Activated gamma-delta T cell (primary cell): Measurements from ENCODE around the gene UNC5C.

Source experiments
- DNase-seq: peaks from one replicate; lab custom pipeline; 2025; lab: John Stamatoyannopoulos, UW

UNC5C gene

GRCh38 chr4:95402299-95402698 lies 146.5 kb downstream of the UNC5C start:
- DNase-seq, result no peak

- no peak for DNase-seq
These were observed 150.6 kb downstream of the UNC5C start for GRCh38 chr4:95398217-95398616.

GRCh38 chr4:95394752-95395306 lies 153.9 kb downstream of the UNC5C start:
- no peak for DNase-seq

- no peak for DNase-seq
These were observed 155.0 kb downstream of the UNC5C start for GRCh38 chr4:95393821-95394220.

GRCh38 chr4:95388911-95389310 lies 159.9 kb downstream of the UNC5C start:
- no peak for DNase-seq

GRCh38 chr4:95387719-95388118 lies 161.1 kb downstream of the UNC5C start:
- no peak for DNase-seq

GRCh38 chr4:95386410-95386809 lies 162.4 kb downstream of the UNC5C start:
- no peak for DNase-seq

GRCh38 chr4:95381843-95382580 lies 166.8 kb downstream of the UNC5C start:
- no peak for DNase-seq

- DNase-seq, result no peak
These were observed 169.1 kb downstream of the UNC5C start for GRCh38 chr4:95379633-95380032.

- DNase-seq, result no peak
These were observed 171.3 kb downstream of the UNC5C start for GRCh38 chr4:95377366-95377900.

- DNase-seq, result no peak
These were observed 177.1 kb downstream of the UNC5C start for GRCh38 chr4:95371476-95372224.

GRCh38 chr4:95367824-95368223 lies 180.9 kb downstream of the UNC5C start:
- no peak for DNase-seq

- DNase-seq, result no peak
These were observed 184.8 kb downstream of the UNC5C start for GRCh38 chr4:95363966-95364365.

- no peak for DNase-seq
These were observed 185.2 kb downstream of the UNC5C start for GRCh38 chr4:95363559-95363925.

- DNase-seq, result no peak
These were observed 185.7 kb downstream of the UNC5C start for GRCh38 chr4:95362906-95363558.

- no peak for DNase-seq
These were observed 186.7 kb downstream of the UNC5C start for GRCh38 chr4:95362066-95362465.

- no peak for DNase-seq
These were observed 187.1 kb downstream of the UNC5C start for GRCh38 chr4:95361696-95361965.

GRCh38 chr4:95360906-95361695 lies 187.7 kb downstream of the UNC5C start:
- no peak for DNase-seq

- DNase-seq, result no peak
These were observed 188.4 kb downstream of the UNC5C start for GRCh38 chr4:95360256-95360903.

GRCh38 chr4:95358421-95358820 lies 190.4 kb downstream of the UNC5C start:
- DNase-seq, result no peak

- no peak for DNase-seq
These were observed 193.8 kb downstream of the UNC5C start for GRCh38 chr4:95355021-95355420.
